GM06990 (cell line): ENCODE results near the gene KANSL1.

Experiments used
- DNase-seq: peaks from one replicate; pipeline ENCODE4 v3.0.0-alpha.2; 2011; ENCODE audit not compliant: insufficient read length; ENCODE audit errors: extremely low read depth
- H3K27me3 ChIP-seq: replicated peaks from 2 replicates; pipeline ENCODE4 v1.6.0; 2011; ENCODE audit warnings: low read length; ENCODE audit not compliant: control insufficient read depth, insufficient read depth
- H3K36me3 ChIP-seq: 2 replicates; pipeline ENCODE4 v1.5.1; 2011; ENCODE audit warnings: low read length; ENCODE audit not compliant: control insufficient read depth, insufficient read depth
- H3K4me3 ChIP-seq: replicated peaks from 2 replicates; pipeline ENCODE4 v1.5.1; 2011; ENCODE audit warnings: low read depth, mild to moderate bottlenecking, control low read depth, low read length
- CTCF ChIP-seq: IDR thresholded peaks from 2 replicates; pipeline ENCODE4 v1.5.1; 2011; ENCODE audit warnings: low read length, control low read depth, mild to moderate bottlenecking, inconsistent platforms; ENCODE audit not compliant: insufficient read depth, poor library complexity, severe bottlenecking

KANSL1 gene

GRCh38 chr17:46043606-46044005 is 149.6 kb downstream of the KANSL1 start:
- Histone ChIP-seq H3K27me3 (no peaks in the 10 kb centered on the region), H3K4me3 (no peak overlapping the region), H3K36me3 (peaks cover 21% of the 10 kb centered on the region)
- no peak for DNase-seq
- TF ChIP-seq CTCF = no peak

GRCh38 chr17:46042925-46043324 is 150.3 kb downstream of the KANSL1 start:
- Histone ChIP-seq H3K4me3 (no peak overlapping the region), H3K36me3 (peaks cover 23% of the 10 kb centered on the region), H3K27me3 (no peaks in the 10 kb centered on the region)
- no peak for TF ChIP-seq CTCF
- no peak for DNase-seq

- Histone ChIP-seq H3K4me3 (no peak overlapping the region), H3K27me3 (no peaks in the 10 kb centered on the region), H3K36me3 (peaks cover 23% of the 10 kb centered on the region)
- DNase-seq = no peak
- no peak for TF ChIP-seq CTCF
These were observed 151.0 kb downstream of the KANSL1 start for GRCh38 chr17:46042246-46042645.

- Histone ChIP-seq H3K27me3 (no peaks in the 10 kb centered on the region), H3K36me3 (peaks cover 20% of the 10 kb centered on the region), H3K4me3 (no peak overlapping the region)
- DNase-seq = no peak
- no peak for TF ChIP-seq CTCF
These were observed 153.5 kb downstream of the KANSL1 start for GRCh38 chr17:46039592-46040186.

- no peak for DNase-seq
- Histone ChIP-seq H3K36me3 (peaks cover 23% of the 10 kb centered on the region), H3K4me3 (no peak overlapping the region), H3K27me3 (no peaks in the 10 kb centered on the region)
- no peak for TF ChIP-seq CTCF
These were observed 154.3 kb downstream of the KANSL1 start for GRCh38 chr17:46038937-46039336.

- no peak for TF ChIP-seq CTCF
- Histone ChIP-seq H3K36me3 (peaks cover 28% of the 10 kb centered on the region), H3K4me3 (no peak overlapping the region), H3K27me3 (no peaks in the 10 kb centered on the region)
- DNase-seq = no peak
These were observed 154.8 kb downstream of the KANSL1 start for GRCh38 chr17:46038414-46038813.
